HG03439 (cell line): ENCODE measurements around the gene JAKMIP2.
"Not testable (repeated sequence)": the region's sequence is repeated elsewhere in the genome, so short reads cannot be mapped to it uniquely, and the experiment has no call there.

Experiments used
- ATAC-seq: cut with Tn5 transposase; IDR thresholded peaks from one replicate; pipeline ENCODE4 v1.9.1; 2021; ENCODE audit warnings: mild to moderate bottlenecking, moderate library complexity; ENCODE audit not compliant: unreplicated experiment

Gene JAKMIP2

DNA sequence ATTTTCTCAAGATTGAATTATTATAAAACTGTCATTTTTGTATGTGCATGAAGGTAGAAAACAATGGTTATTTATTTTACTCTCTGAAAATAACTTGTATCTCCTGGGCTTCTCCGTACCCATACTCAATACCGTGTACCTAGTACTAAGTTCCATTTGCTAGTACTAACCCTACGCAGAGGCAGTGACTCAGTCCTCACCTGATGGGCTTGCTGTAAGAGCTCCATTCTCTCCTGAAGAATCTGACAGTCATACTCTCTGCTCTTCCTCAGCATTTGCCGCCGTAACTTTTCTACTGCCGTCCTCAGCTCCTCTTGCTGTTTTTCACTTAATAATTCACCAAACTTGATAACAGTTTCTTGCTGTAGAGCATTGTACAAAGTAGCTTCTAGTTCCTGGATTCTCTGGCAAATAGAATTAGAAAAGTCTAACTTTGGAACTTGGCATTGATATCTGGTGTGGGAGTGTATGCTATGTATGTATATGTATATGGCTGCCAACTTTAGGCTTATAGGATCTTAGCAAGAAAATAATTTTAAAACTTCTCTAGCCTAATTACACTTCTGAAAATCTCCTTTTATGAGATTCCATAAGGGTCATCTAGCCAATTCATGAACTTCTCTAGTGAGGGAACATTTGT is 164.7 kb downstream of the JAKMIP2 start:
- ATAC-seq = no peak

DNA sequence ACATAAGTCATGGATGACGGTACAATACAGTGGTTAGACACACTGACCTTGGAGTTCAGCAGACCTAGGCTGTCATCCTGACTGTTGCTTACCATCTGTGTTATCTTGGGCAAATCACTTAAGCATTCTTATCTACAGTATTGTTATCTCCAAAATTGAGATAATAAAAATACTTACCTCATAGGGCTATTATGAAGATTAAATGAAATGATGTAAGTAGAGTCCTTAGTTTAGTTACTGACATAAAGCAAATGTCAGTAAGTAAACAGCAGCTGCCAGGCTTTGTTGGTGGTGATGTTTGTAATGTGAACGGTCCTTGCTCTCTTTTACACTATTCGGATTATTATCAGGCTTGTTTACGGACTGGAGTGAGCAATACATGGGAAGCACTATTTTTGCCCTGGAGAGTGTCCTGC is 165.3 kb downstream of the JAKMIP2 start:
- ATAC-seq = no peak

DNA sequence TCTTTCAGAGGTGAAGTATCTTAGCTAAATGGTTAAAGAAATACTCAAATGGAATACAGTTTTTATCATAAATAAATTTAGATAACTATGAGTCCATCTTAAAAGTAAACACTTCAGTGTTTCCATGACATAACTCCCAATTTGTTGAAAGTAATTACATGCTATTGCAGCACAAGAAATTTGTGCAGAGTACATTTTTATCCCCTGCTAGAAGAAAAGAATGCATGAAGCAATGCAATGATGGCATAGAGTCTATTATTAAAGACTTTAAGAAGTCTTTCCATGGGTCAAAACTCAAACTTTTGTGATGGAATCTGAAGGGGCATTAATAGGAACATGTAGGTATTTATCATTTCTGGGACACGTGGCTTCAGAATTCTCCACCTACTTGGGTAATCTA is 166.1 kb downstream of the JAKMIP2 start:
- no peak for ATAC-seq

DNA sequence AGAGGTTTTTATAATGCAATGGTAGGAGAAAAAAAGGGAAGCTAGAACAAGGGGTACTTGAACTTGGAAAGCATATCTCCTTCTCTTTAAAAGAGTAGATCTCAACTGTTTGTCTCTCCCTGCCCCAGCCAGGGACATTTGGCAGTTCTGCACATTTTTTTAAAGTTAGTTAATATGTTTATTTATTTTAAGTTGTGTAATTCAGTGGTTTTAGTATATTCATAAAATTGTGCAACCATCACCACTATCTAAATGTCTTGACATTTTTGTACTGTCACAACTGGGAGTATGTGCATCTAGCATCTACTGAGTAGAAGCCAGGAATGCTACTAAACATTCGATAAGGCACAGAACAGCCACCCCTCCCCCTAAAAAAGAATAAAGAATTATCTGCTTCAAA is 169.2 kb downstream of the JAKMIP2 start:
- no peak for ATAC-seq

DNA sequence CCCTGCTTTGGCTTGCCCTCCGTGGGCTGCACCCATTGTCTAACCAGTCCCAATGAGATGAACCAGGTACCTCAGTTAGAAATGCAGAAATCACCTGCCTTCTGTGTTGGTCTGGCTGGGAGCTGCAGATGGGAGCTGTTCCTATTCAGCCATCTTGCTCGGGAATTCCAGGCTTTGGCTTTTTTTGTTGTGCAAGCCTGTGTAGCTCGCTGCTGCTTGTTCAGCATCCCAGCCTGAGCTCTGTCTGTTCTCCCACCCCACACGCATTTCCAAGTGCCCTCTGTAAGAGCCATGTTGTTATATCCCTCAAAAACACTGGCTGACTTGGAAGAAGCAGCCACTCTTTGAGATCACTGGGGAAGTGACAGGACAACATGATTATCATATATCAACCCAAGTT is 171.0 kb downstream of the JAKMIP2 start:
- ATAC-seq = no peak

DNA sequence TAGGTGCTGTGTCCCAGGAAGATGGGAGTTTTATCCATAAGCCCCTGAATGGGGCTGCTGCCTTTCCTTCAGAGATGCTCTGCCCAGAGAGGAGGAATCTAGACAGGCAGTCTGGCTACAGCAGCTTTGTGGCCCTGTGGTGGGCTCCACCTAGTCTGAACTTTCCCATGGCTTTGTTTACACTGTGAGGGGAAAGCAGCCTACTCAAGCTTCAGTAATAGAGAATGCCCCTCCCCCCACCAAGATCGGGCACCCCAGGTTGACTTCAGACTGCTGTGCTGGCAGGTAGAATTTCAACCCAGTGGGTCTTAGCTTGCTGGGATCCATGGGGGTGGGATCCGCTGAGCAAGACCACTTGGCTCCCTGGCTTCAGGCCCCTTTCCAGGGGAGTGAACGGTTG is 171.7 kb downstream of the JAKMIP2 start:
- ATAC-seq = no peak

DNA sequence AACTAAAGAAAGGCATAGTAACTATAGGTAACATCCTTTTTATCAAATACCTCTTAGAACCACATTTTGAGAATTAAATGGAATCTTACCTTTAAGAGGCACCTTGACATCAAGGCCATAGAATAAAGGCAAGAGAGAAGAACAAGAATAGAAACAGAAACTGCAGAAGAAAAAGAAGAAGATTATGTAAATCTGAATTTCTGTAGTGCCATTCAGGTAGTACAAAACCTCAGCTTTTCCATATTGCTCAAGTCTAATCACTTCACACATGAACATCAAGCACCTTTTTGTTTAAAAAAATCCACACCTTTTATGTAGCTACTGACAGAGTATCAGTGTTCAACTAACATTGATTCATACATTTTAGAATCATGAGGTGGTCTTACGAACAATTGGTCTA is 180.9 kb downstream of the JAKMIP2 start:
- peak; percentile 84 for ATAC-seq

DNA sequence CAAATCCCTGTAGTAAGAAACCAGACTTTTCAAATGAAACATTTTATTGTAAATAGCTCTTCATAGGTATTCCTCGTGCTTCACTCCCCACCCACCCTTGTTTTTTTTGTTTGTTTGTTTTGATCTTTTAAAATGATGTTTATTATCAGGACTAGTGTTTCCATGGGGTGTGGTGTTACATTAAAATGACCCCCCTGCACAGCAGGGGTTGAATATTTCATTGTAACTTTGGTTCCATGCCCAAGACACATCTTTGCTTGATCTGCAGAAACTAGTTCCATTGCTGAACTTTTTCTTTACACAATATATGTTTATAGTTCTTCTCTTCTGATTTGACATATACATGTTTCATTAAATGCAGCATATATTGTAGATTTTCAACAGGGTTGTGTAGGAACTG is 191.4 kb downstream of the JAKMIP2 start:
- ATAC-seq = no peak

DNA sequence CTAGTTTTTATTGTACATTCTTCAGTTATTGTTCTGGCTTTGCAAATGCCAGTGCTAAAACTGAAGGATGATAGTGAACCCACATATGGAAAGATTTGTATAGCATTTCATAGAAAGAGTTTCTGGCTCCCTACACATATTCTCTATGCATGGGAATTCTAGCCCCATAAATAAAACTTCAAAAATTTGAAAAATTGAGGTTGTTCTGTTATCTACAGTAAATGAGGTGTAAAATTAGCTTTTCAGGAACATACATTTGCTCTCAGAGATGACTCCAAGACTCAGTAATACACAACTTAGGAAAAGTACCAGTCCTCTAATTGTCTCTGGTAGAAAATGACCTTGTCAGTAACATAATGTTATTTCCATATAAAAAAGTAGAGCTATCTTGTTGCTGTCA is 192.4 kb downstream of the JAKMIP2 start:
- no peak for ATAC-seq

DNA sequence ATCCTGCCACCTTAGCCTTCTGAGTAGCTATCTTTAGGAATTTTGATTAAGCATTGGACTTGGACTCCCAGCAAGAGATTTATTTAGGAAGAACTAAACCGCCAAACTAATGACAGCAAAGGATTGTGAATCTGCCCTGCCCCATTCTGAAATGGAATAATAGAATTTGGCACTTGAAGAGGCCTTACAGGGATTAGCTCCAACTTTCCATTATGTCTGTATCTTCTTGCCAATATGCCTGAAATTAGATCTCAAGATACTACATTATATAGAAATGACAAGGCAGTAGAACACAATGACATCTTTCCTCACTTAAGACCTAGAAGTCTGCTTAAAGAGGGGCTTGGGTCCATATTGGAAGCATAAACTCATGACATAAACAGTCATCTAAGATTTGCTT is 195.7 kb downstream of the JAKMIP2 start:
- ATAC-seq = no peak

DNA sequence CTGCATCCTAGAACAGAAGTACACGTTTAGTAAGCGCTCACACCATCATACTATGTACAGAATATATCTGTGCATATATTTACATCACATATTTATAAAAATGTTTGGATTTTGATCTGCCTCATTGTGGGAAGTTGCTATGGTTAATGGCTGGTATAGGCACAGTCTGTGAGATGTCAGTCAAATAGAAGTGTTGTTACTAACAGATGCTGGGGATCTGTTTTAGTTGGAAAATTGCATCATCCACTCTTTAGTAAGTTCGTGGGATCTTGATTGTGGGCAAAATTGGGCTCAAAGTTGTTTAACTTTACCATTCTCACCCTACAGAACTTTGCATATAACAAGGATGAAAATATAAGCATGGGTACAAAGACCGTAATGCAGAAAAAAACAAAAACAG is 196.3 kb downstream of the JAKMIP2 start:
- ATAC-seq = no peak

DNA sequence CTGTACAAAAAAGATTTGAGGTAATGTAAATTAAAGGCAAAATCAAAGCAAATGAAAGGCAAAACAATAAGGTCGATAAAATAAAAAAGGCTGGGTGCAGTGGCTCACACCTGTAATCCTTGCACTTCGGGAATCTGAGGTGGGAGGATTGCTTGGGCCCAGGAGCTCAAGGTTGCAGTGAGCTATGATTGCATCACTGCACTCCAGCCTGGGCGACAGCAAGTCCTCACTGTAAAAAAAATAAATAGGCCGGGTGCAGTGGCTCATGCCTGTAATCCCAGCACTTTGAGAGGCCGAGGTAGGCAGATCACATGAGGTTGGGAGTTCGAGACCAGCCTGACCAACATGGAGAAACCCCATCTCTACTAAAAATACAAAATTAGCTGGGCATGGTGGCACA is 200.3 kb downstream of the JAKMIP2 start:
- ATAC-seq = not testable (repeated sequence)

DNA sequence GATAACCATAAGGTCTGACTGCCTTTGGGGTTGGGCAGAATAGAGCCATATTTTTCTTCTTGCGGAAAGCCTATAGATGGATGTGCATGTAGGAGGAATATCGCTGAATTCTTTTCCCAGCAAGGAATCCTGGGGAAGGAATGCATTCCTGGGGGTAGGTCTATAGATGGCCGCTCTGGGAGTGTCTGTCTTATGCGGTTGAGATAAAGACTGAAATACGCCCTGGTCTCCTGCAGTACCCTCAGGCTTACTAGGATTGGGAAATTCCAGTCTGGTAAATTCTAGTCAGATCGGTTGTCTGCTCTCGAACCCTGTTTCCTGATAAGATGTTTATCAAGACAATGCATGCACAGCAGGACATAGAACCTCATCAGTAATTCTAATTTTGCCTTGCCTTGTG is 202.1 kb downstream of the JAKMIP2 start:
- not testable (repeated sequence) for ATAC-seq

DNA sequence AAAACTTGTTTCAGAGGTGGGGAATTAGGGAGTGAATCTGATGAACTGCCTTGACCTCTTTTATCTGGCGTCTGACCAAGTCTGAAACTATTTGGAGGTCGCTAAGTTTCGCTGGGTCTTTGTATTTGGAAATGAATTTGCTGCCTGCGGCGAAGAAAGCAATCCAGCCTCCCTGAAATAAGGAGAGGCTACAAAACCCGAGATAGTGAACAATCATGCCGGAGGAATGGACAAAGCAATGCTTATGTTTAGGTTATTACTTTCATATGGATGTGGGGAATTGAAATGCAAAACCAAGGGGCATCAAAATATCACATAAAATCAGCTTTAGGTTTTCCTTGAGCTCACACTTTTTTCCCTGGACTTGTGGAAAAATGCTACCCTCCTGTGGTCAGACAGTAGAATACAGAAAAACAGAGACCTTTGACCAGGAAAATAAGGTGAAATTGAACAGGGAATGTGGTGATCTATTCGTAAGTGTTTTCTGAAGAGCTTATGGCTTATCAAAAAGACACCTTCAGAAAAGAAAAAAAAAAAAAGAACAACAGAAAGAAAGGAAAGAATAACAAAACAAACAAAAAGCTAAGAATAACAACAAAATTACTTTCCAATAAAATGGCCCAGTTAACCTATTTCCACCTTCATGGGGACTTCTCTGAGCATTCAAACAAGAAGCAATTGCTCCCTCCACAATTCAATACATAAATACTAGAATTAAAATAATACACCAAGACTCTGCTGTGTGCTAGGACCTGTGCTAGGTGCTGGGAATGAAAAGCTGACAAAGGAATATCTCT is 204.1 kb downstream of the JAKMIP2 start:
- no peak for ATAC-seq

DNA sequence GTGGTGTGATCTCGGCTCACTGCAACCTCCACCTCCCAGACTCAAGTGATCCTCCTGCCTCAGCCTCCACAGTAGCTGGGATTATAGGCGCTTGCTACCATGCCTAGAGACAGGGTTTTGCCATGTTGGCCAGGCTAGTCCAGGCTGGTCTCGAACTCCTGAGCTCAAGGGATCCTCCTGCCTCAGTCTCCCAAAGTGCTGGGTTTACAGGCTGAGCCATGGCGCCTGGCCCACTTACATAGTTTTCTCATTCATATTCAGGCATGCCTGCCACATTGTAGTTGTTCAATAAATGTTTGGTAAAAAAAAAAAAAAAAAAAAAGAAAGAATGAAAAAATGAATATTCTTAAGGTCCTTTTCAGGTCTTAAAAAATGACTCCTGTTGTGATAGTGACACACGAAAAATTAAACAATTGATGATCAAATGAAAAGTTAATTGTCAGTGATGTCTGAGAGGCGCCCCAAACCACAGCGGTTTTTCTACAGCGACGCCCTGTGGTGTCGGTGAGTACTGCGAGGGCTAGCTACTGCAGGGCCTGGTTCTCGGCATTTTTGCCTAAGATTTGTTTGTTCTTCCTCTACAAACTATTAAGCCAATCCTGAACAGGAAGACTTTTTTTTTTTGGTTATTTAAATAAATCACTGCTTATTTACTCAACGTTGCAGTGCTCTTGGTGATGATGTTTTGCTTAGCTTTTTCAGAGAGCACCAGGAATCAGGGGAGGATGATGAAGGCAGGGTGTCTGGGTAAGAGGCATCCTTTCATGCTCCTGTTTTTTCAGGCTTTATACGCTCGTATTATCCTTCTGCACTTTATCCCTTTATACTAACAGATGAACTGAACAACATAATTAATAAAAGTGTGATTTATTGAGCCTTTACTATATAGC is 205.6 kb downstream of the JAKMIP2 start:
- ATAC-seq = peak; percentile 86

DNA sequence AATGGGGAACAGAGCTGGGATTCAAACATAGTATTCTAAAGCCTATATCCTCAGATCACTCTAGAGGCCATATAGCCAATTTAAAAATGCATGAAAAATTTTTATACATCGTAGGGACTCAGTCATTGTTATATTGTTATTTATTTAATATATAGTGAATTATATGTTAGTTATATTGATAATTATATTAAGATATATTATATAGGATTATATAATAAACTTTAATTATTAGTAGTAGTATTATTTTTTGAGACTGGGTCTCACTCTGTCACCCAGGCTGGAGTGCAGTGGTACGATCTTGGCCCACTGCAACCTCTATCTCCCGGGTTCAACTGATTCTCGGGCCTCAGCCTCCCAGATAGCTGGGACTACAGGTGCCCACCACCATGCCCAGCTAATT is 206.9 kb downstream of the JAKMIP2 start:
- ATAC-seq = no peak

DNA sequence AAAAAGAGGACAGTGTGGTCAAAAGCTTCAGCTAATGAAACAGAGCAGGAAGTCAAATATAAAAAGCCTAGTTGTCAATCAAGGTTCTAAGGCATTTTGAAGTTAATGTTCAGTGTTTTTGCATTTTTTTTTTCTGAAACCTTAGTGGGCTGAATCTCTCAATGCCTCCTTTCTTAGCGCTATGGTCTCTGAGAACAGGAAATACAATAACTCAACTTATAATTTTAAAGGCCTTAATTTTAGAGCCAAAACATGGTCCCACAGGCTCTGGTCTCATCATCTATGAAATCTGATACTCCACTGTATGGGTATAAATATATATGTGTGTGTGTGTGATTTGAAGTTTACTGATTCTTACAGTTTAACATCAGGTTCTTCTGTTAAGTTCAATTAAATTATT is 209.3 kb downstream of the JAKMIP2 start:
- no peak for ATAC-seq

DNA sequence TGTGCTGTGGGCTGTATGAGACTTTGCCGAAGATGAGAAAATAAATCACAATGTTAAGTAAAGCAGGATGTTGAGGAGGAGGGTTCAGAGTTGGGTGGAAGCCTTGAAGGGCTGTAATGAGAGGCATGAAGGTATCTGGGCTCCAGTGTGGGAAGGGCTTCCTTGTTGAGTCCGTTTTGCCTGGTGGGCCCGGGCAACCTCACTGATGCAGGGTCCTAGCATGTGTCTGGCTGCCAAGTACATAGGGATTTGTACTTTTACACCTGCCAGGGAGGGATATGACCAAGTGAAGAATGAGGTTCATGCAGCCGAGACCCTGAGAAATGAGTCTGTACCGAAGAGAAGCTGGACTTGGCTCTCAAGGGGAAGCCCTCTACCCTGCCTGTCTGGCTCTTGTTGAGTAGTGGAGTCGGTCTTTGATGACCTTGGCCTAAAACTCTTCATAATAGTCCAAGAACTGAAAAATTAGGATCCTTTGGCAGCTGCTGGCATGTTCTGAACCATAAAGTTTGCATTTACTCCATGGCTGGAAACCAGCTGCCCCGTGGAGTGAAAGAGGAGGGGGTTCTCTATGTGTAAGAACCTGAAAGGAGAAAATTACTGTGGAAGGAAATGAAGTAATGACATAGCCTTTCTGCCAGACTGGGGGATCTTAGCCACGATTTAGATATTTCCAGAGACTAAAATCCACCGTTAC is 213.7 kb downstream of the JAKMIP2 start:
- no peak for ATAC-seq

DNA sequence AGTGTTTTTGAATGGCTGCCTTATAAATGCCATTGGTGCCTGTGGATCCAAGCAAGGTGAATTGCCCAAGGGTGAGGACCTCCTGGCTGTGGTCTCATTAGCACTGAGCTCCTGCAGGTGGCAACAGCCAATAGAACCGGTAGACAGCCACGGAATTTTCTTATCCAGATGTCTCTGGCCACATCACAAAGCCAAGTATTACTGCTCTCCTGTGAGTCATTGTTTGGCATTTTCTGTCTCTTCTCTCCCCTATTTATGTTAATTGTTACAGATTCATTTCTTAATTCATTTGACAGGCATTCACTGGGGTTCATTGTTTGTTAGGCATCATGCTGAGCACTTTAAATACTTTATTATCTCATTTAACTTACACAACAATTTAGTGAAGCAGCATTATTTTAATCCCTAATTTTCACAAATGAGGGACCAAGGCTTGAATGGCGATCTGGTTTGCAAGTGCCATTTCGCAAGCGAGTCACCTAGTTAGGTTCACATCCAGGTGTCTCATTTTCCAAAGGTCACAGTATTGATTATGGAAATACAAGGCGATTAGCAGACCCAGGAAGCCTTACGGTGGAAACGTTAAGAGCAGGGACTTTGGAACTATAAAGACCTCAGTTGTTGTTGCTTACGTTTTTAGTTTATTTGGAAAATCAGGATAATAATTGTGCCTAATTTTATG is 214.5 kb downstream of the JAKMIP2 start:
- ATAC-seq = no peak

DNA sequence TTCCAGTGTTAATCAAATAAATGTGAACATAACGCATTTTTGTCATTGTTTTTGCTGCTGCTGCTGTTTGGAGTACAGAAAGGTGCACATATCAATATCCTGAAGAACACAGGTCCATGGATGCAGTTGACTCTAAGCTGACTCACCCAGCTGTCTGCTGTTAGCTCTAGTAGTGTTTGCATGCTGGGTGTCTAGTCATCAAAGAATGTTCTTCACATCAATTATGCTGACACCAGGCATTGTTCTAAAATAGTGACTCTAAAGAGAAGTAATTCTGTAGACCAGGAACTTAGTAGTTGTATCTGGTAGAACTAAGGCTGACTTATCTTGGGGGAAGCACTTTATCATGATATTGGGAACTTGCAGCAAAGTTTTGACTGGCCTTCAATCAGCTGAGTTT is 217.0 kb downstream of the JAKMIP2 start:
- ATAC-seq = no peak

DNA sequence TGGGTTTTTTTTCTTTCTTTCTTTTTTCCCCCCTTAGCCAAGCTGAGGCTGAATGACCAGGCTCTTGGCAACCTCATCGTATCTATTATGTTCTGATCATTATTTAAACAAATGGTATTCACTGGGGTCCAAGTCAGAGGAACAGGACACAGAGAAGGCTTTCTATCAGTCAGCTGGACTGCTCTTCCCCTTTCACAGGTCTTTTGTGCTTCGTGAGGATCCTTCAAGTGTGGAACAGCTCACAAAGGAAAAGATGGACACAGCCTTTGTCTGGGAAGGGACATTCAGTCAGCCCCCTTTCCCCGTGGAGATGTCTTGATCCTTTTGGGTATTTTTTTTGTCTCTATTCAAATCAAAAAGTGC is 218.4 kb downstream of the JAKMIP2 start:
- no peak for ATAC-seq
